Dermis microvascular lymphatic vessel endothelial cell (primary cell): ENCODE results near the gene RHBDD3. TPM values are rescaled to one million over a fixed set of nuclear protein-coding genes. Genes with fewer than 3 reads are reported as not detected.

Experiments
- DNase-seq, 2 donors: peaks; one replicate each; pipeline versions ENCODE4 v3.0.0 to v3.0.0-alpha.2; 2010; ENCODE audit warnings: low read depth in 2 of 2
- total RNA-seq: library from RNA; depleted of rRNA; stranded (reverse); fragments of >200 nt; gene quantifications from 2 replicates; pipeline ENCODE4 v1.2.1, GENCODE V29; 2014

RHBDD3 gene
- total RNA-seq, 1 donor from 2014 or later: 14.8 TPM

- DNase-seq: no peak
Observed at GRCh38 chr22:29218758-29219408, 48.9 kb downstream of the RHBDD3 start.

GRCh38 chr22:29217827-29218757 is 49.7 kb downstream of the RHBDD3 start:
- DNase-seq: no peak

DNA sequence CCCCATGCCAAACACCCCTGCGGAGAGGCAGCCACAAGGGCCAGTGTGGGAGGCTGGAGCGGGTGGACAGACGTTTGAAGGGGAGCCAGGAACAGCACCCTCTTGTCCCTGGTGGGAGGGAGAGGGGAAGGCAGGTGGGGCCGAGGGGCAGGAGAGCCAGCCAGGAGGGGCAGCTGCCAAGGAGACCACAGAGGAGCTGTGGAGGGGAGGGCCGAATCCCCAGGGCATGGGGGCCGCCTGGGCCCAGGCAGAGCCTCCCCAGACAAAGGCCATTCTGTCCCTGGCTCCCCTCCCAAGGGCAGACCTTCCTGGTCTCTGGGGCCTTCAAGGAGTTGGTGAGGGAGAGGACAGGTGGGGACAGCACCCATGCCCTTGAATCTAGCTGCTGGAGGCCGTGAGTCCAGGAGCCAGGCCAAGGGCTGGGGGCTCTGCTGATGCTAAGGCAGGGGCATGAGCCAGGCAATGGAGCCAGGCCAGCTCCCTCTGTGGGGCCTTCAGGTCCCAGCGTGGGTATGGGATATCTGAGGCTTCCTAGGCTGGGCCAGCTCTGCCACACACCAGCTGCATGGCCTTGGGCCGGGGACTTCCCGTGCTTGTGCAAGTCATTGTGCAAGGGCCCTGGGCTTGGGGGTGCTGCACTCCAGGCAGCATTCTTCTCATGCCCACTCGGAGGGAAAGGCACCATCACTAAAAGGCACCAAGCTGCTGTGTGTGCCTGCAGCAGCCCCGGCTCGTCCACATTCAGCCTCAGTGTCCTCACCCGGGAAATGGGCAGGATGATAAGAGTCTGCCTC is 50.7 kb downstream of the RHBDD3 start:
- no peak for DNase-seq

DNA sequence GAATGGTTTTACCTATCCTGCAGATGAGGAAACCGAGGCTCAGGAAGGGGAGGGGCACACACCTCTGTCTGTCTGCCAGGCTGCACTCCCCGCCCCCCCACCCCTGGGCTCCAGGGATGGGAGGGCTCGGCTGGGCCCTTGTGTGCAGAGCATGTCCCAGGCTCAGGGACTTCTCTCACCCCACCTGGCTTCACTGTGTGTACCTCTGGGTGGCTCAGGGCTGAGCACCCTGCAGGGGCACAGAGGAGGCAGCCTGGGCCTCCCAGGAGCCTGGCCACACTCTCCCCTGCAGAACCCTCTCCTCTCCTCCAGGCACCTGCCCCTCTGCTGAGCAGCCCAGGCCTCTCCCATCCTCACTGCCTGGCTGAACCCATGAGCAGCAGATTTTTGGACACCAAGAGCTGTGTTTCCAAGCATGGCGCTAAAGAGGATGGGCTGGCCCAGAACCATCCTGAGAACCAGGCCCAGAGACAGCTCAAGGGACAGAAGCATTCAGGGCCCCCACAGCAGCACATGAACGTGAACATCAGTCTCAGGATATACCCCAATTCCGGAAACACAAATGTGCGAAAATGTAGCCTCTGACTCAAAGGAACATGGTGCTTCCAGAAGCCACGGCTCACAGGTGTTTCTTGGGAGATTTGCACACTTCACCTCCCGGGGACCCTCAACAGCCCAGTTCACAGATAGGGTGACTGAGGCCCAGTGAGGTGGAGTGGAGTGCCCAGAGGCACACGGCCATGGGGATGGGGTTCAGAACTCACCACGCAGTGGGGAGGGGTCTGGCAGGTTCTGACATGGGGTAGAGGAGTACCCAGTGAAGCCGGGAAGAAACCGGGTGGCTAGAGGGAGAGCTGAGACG is 51.5 kb downstream of the RHBDD3 start:
- DNase-seq: no peak

DNA sequence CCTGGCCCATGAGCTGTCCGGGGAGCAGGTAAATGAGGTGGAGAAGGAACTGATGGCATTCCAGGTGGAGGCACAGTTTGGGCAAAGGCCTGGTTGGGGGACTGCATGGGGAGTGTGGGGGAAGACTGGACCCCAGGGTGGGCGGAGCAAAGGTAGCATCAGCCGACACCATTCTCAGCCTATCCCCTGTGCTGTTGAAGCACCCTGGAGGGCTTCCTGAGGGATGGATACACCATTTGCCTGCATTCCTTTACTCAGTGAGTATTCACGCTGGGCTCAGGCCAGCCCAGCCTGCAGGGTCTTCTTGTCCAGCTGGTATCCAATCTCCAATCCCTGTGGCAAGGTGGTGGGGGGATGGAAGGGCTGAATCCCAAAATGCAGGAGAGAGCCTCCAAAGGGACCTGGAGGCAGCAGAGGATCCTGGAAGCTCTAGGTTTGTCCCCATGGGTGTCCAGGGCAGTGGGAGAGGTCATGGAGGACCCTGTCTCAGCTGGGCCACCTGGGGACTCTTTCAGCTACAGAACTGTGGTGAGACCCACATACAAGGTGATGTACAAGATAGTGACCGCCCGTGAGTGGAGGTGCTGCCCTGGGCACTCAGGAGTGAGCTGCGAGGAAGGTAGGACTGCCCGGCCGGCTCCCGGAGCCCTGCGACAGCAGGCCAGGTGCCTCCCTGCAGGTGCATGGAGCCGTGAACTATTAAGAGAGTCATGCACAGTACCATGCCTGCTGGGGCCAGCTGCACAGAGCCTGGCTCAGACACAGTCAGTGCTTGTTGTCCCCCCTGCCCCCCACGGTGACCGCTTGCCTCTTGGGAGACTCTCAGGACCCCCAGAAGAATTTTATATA is 52.5 kb downstream of the RHBDD3 start:
- DNase-seq: no peak

- no peak for DNase-seq
Observed at GRCh38 chr22:29214232-29214631, 53.5 kb downstream of the RHBDD3 start.

- DNase-seq: no peak
Observed at GRCh38 chr22:29213493-29213892, 54.3 kb downstream of the RHBDD3 start.

- DNase-seq: no peak
Observed at GRCh38 chr22:29212743-29213142, 55.0 kb downstream of the RHBDD3 start.

DNA sequence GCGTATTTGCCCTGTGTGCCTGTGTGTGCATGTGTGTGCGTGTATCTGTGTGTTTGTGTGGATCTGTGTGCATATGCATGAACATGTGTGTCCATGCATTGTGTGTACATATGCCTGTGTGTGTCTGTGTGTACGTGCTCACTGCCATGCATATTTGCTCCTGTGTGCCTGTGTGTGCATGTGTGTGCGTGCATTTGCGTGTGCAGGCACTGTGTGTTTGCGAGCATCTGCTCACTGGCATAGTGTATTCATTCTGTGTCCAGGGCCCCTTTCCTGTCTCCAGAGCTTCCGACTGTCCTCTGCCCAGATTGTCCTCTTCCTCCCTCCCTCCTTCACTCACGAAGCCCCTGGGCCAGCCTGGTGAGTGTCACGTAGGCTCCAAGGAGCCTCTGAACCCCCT is 56.3 kb downstream of the RHBDD3 start:
- DNase-seq: no peak

GRCh38 chr22:29211066-29211465 is 56.7 kb downstream of the RHBDD3 start:
- DNase-seq: no peak

Other genes starting within 250 kb of the RHBDD3 start
- gene C22orf31, start 206.2 kb downstream of the RHBDD3 start, total RNA-seq: not detected in 2 replicates
- 0.26 and 0.63 TPM in 2 replicates for gene KREMEN1, start 194.9 kb downstream of the RHBDD3 start, total RNA-seq
- 1.9 and 15.9 TPM in 2 replicates for gene EMID1, start 62.1 kb downstream of the RHBDD3 start, total RNA-seq
- gene EWSR1, start 287 bp upstream of the RHBDD3 start, total RNA-seq: 149 and 156 TPM in 2 replicates
- 11.8 and 26.8 TPM in 2 replicates for gene GAS2L1, start 38.7 kb upstream of the RHBDD3 start, total RNA-seq
- gene RASL10A, start 47.7 kb upstream of the RHBDD3 start, total RNA-seq: 2.3 and 11.4 TPM in 2 replicates
- gene AP1B1, start 120.6 kb upstream of the RHBDD3 start, total RNA-seq: 124 and 264 TPM in 2 replicates
- not detected in 2 replicates for gene RFPL1, start 170.6 kb upstream of the RHBDD3 start, total RNA-seq
- 0.13 TPM in 2 replicates for gene NEFH, start 212.2 kb upstream of the RHBDD3 start, total RNA-seq